ENCODE data around the gene USE1. TPM values are rescaled to one million over a fixed set of nuclear protein-coding genes. Genes with fewer than 3 reads are reported as not detected.

The USE1 gene
- total RNA-seq, 6 donors from 2014 or later: 21.6 to 49.3 (median 23.9) TPM

DNA sequence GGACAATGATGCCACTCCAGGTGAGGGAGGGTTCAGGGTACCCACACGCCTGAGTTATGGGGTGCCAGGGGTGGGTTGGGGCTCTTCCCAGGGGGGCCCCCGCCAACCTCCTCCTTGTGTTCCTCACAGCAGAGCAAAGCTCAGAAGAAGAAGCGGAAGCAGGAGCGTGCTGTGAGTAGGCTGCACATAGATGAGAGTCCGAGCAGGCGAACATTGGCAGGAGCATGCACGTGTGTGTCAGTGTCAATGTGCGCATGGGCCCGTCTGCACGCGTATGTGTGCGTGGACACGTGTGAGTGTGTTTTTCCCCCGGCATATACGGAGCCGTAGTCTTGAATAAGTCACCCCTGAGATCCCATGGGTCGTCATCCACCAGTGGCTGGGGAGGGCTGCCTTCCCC is 12.4 kb upstream of the USE1 start:
- ATAC-seq (ENCODE audit: low FRiP score in 2 of 2): no peak
- H3K4me1 ChIP-seq: no peaks in the 10 kb centered on the region
- no peak overlapping the region for H3K4me3 ChIP-seq
- WGBS, 2 donors: 89 to 98% methylated on average over 17 of the region's 17 CpGs
- H3K36me3 ChIP-seq: peaks cover 22 to 86% (median 77%) of the 10 kb centered on the region in 4 donors
- DNase-seq: no peak
- no peaks in the 10 kb centered on the region for H3K27me3 ChIP-seq
- H3K9me3 ChIP-seq: no peaks in the 10 kb centered on the region
- TF ChIP-seq CTCF (IDR thresholded peaks at IDR 0.05): no peak
- TF ChIP-seq POLR2AphosphoS5 (IDR thresholded peaks at IDR 0.05): no peak
- TF ChIP-seq EP300 (IDR thresholded peaks at IDR 0.05): no peak
- TF ChIP-seq POLR2A (IDR thresholded peaks at IDR 0.05): no peak
- no peak overlapping the region for H3K27ac ChIP-seq

GRCh38 chr19:17205237-17206140 is 9.7 kb upstream of the USE1 start:
- TF ChIP-seq POLR2AphosphoS5 (IDR thresholded peaks at IDR 0.05): no peak
- TF ChIP-seq CTCF (IDR thresholded peaks at IDR 0.05): peak; percentile 54 to 82 (median 71)
- TF ChIP-seq POLR2A (IDR thresholded peaks at IDR 0.05): no peak
- TF ChIP-seq EP300 (IDR thresholded peaks at IDR 0.05): no peak
- peaks cover 18 to 83% (median 69%) of the 10 kb centered on the region in 4 donors for H3K36me3 ChIP-seq
- H3K9me3 ChIP-seq: no peaks in the 10 kb centered on the region
- WGBS, 2 donors: 60 to 83% methylated on average over 8 to 23 of the region's 27 CpGs
- DNase-seq (peak in 1 of 2 donors; percentile 77), ATAC-seq (ENCODE audit: low FRiP score in 2 of 2) (peak; percentile 37 to 59)
- no peaks in the 10 kb centered on the region for H3K27me3 ChIP-seq
- no peaks in the 10 kb centered on the region for H3K4me1 ChIP-seq
- no peak overlapping the region for H3K4me3 ChIP-seq
- no peak overlapping the region for H3K27ac ChIP-seq

DNA sequence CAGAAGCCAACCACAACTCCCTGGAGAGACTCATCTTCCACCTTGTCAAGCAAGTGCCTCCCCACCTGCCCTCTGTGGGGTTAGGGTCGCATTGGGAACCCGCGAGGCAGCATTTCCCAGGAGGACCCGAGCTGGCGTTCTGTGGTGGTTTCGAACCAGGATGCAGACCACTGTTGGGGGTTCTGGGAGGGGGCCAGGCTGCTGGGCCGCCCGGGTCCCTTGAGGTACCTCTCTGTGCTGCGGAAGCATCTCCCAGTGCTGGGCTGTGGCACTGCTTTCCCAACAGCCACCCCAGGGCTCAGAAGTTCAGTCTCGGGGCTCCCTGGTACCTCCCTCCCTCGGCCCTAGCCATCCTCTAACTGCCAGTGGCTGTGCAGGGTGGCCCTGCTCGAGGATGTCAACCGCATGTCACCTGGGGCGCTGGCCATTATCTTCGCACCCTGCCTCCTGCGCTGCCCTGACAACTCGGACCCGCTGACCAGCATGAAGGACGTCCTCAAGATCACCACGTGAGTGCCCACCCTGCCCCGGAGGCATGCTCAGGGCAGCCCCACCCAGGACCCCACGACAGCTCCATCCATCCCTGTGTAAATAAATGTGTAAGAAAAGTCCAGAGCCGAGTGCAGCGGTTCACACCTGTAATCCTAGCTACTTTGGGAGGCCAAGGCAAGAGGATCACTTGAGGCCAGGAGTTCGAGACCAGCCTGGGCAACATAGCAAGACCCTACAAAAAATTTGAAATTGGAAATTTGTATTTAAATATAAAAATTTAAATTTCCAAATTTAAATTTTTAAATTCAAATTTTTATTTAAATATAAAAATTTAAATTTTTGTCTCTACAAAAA is 8.2 kb upstream of the USE1 start:
- WGBS, 2 donors: 95 to 97% methylated on average over 15 to 17 of the region's 25 CpGs
- Histone ChIP-seq H3K4me1 (no peaks in the 10 kb centered on the region), H3K4me3 (no peak overlapping the region), H3K9me3 (no peaks in the 10 kb centered on the region), H3K36me3 (peaks cover 9 to 83% (median 69%) of the 10 kb centered on the region in 4 donors), H3K27ac (no peak overlapping the region), H3K27me3 (no peaks in the 10 kb centered on the region)
- DNase-seq (no peak), ATAC-seq (ENCODE audit: low FRiP score in 2 of 2) (no peak)
- TF ChIP-seq CTCF (IDR thresholded peaks at IDR 0.05): no peak
- no peak for TF ChIP-seq EP300 (IDR thresholded peaks at IDR 0.05)
- TF ChIP-seq POLR2AphosphoS5 (IDR thresholded peaks at IDR 0.05): no peak
- no peak for TF ChIP-seq POLR2A (IDR thresholded peaks at IDR 0.05)

DNA sequence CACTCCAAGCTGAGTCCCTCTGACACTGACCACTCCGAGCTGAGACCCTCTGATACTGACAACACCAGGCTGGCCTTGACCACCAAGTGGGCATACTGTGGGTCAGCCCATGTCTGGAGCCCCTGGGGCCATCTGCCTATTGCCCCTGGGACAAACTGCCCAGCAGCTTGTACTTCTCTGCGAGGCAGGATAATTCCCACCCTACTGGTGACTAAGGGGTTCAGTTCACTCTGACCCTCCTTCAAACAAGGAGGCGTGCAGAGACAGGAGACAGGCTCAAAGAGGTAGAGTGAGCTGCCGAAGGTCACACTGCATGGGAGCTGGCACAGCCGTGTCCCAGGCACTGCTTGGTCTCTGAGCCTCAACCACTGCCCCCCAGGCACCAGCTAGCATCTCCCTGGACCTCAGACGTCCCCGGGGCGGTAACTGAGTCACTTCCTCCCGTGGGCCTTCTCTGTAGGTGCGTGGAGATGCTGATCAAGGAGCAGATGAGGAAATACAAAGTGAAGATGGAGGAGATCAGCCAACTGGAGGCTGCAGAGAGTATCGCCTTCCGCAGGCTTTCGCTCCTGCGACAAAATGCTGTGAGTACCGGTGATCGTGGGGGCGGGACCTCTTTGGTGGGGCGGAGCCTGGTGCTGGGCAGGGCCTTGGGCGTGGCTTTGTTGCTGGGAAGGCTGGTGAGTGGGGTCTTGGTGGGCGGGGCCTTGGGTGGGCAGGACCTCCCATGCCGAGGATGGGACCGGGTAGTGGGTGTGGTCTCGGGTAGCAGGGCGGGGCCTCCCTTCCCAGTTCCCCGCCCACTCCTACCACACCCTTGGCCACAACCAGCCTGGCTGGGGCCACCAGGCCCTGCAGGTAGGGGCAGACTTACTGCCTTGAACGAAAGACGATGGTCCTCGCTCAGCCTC is 5.8 kb upstream of the USE1 start:
- Histone ChIP-seq H3K4me3 (no peak overlapping the region), H3K9me3 (no peaks in the 10 kb centered on the region), H3K36me3 (peaks cover 3 to 70% (median 55%) of the 10 kb centered on the region in 4 donors), H3K27me3 (no peaks in the 10 kb centered on the region), H3K4me1 (peaks cover under 1 to 1% (median 1%) of the 10 kb centered on the region in 4 donors), H3K27ac (no peak overlapping the region)
- TF ChIP-seq POLR2A (IDR thresholded peaks at IDR 0.05): no peak
- TF ChIP-seq POLR2AphosphoS5 (IDR thresholded peaks at IDR 0.05): no peak
- TF ChIP-seq EP300 (IDR thresholded peaks at IDR 0.05): no peak
- TF ChIP-seq CTCF (IDR thresholded peaks at IDR 0.05): no peak
- DNase-seq (no peak), ATAC-seq (ENCODE audit: low FRiP score in 2 of 2) (peak in 1 of 2 donors; percentile 35)
- WGBS, 2 donors: 83% methylated on average over 17 to 25 of the region's 28 CpGs

Measured in upper lobe of left lung (tissue), 6 donors.